ENCODE measurements around the gene IGF2BP2.

The IGF2BP2 gene

GRCh38 chr3:185767002-185767688, 57.7 kb downstream of the IGF2BP2 start:
- DNase-seq (ENCODE audit: low read depth in 2 of 2): no peak

- no peak for DNase-seq (ENCODE audit: low read depth in 2 of 2)
Measured at GRCh38 chr3:185766329-185767001, 58.4 kb downstream of the IGF2BP2 start.

GRCh38 chr3:185764980-185765370, 59.9 kb downstream of the IGF2BP2 start:
- DNase-seq (ENCODE audit: low read depth in 2 of 2): no peak

DNA sequence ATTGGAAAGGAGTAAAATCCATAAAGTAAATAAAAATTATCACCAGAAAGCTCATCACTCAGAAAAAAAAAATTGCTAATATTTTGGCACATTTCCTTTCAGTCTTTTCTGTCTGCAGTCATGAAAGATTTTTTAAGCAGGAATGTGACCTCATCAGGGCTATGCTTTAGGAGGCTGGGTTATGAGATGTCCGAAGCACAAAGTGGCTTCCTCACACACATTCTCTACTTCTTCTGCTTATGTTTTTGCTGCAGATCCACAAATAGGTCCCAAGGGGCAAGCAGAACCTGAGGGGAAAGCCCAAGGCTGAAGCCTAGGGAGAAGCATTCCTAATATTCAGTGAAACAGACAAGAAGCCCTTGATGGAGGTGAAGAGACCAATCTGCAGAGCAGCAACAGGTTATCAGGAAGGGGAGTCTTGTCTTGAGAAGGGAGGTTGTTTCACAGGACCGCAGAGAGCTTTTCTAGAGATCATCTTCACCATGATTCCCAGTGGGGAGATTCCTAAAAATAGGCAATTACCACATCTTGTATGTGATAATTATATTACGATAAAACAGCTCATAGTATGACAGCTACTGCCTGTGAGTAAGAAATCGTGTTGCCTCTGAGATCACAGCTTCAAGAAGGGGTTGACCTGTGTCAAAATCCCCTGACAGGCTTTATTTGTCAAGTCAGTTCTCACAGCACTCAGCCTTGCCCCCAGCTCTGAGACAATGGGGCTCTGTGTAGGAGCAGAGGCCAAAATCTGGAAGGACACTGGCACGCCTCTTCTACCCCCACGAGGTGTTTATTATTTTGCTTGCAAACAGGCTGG, 60.5 kb downstream of the IGF2BP2 start:
- DNase-seq (ENCODE audit: low read depth in 2 of 2): no peak

- DNase-seq (ENCODE audit: low read depth in 2 of 2): no peak
Measured at GRCh38 chr3:185763347-185764005, 61.4 kb downstream of the IGF2BP2 start.

DNA sequence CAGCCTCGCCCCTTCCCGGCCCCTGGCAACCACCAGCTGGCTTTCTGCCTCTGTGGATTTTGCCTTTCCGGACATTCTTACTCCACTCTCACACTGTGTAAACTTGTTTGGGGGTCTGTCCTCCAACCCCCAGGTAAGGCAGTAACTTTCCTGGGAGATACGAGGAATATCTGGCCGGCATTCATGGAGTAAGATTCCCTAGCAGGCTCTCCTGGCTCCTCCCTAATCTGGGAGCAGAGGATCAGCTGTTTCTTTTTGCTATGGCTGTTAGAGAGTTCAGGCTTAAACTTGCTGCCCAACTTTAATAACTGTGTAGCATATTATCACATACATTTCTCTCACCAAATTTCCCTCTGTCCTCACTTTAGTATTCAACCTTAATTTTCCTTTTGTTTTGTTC, 64.3 kb downstream of the IGF2BP2 start:
- no peak for DNase-seq (ENCODE audit: low read depth in 2 of 2)

DNA sequence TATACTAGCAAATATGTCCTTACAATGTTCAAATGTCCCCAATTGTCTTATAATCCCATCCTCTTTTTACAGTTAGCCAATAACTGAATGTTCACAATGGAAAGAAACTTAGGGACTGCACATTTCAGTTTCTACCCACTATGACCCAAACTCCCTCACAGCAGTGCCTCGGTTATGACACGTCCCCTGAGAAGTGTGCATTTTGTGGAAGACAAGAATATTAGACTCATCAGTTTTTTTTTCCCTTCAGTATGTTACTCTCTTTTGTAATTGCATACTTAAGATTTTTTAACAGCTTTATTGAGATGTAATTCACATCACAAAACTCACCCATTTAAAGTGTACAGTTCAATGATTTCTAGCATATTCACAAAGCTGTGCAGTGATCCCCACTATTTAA, 64.8 kb downstream of the IGF2BP2 start:
- no peak for DNase-seq (ENCODE audit: low read depth in 2 of 2)

DNA sequence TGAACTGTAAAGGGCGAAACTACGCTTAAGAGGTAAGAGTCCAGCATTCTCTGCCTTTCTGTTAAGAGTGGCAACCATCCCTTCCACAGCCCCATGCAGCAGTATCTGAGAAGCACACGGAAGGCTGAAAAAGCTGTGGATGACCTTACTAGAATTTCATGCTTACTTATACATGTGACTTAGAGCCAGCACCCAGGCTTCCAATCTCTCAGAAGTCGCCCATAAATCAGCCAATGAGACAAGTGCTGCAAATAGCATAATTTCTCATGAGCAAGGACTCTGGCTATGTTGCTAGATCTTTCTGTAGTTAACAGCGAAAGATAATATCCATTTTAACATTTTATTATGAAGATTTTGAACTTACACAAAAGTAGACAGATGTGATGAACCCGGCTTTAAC, 65.3 kb downstream of the IGF2BP2 start:
- no peak for DNase-seq (ENCODE audit: low read depth in 2 of 2)

- no peak for DNase-seq (ENCODE audit: low read depth in 2 of 2)
Measured at GRCh38 chr3:185758912-185759311, 65.9 kb downstream of the IGF2BP2 start.

- DNase-seq (ENCODE audit: low read depth in 2 of 2): no peak
Measured at GRCh38 chr3:185757176-185757575, 67.7 kb downstream of the IGF2BP2 start.

- DNase-seq (ENCODE audit: low read depth in 2 of 2): no peak
Measured at GRCh38 chr3:185756477-185756876, 68.4 kb downstream of the IGF2BP2 start.

- no peak for DNase-seq (ENCODE audit: low read depth in 2 of 2)
Measured at GRCh38 chr3:185754920-185755319, 69.9 kb downstream of the IGF2BP2 start.

- DNase-seq (ENCODE audit: low read depth in 2 of 2): no peak
Measured at GRCh38 chr3:185753354-185753753, 71.5 kb downstream of the IGF2BP2 start.

DNA sequence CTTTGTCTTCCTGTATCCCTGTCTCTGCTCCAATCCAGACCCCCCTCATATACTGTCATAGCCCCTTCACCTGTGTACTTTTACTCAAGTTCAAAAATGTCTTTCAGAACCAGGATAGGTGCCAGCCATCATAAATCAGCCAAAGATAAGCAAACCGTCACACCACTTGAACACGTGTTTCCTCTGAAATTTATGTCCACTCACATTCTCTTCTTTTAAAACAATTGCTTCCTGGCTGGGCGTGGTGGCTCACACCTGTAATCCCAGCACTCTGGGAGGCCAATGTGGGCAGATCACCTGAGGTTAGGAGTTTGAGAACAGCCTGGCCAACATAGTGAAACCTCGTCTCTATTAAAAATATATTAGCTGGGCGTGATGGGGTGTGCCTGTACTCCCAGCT, 74.1 kb downstream of the IGF2BP2 start:
- no peak for DNase-seq (ENCODE audit: low read depth in 2 of 2)

- no peak for DNase-seq (ENCODE audit: low read depth in 2 of 2)
Measured at GRCh38 chr3:185750015-185750414, 74.8 kb downstream of the IGF2BP2 start.

GRCh38 chr3:185746470-185746869, 78.4 kb downstream of the IGF2BP2 start:
- DNase-seq (ENCODE audit: low read depth in 2 of 2): no peak

- DNase-seq (ENCODE audit: low read depth in 2 of 2): no peak
Measured at GRCh38 chr3:185744997-185745843, 79.6 kb downstream of the IGF2BP2 start.

DNA sequence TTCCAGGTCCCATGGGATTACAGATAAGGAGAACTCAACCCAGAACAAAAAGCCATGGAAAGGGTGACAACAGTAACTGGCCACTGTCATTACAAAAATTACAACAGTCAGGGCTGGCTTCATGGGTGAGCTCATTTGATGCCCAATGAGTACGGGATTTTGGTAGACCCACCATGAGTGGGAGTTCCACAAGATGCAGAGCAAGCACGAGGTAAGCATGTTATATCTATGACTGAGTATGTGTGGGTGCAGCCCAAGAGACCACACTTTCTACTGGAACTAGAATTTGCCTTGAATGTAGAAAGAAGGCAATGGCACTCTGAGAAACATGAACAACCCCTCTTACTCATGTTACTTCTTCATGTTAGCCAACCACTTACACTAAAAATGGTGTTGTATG, 83.3 kb downstream of the IGF2BP2 start:
- no peak for DNase-seq (ENCODE audit: low read depth in 2 of 2)

DNA sequence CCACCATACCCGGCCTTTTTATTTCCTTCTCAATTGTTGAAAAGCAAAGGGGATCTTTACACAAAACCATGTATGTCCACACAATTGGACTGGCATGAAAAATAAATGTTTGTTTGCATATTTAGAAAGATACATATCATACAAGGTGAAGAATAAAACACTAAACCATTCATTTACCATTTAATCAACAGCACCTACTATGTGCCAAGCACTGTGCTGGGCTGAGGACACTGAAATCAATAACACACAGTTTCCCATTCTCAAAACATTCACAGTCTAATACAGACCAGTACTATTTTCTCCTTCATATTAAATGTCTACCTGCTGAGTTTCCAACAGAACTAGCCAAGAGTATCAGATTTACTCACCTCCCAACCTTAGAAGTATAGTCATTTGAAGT, 84.7 kb downstream of the IGF2BP2 start:
- DNase-seq (ENCODE audit: low read depth in 2 of 2): no peak

GRCh38 chr3:185739264-185739701, 85.6 kb downstream of the IGF2BP2 start:
- DNase-seq (ENCODE audit: low read depth in 2 of 2): no peak

All from stimulated activated CD4-positive, alpha-beta T cell treated with anti-CD3 and anti-CD28 coated beads, Interleukin-1b, Interleukin-23, amount 100 ng/mL, for 1 hour (primary cell).